ENCODE data around the gene TAAR6. TPM values are rescaled to one million over a fixed set of nuclear protein-coding genes. Genes with fewer than 3 reads are reported as not detected.
"Not testable (repeated sequence)": the region's sequence is repeated elsewhere in the genome, so short reads cannot be mapped to it uniquely, and the experiment has no call there.

The TAAR6 gene
- total and polyA plus RNA-seq, 4 donors = not detected

GRCh38 chr6:132551214-132551613, 18.9 kb upstream of the TAAR6 start:
- H3K27ac ChIP-seq (ENCODE audit: low read depth in 1 of 2, low read length in 1 of 2) = no peak overlapping the region
- no peaks in the 10 kb centered on the region for H3K27me3 ChIP-seq (ENCODE audit: control insufficient read depth in 3 of 3, insufficient read depth in 3 of 3, low read length in 2 of 3)
- no peaks in the 10 kb centered on the region for H3K4me1 ChIP-seq (ENCODE audit: control insufficient read depth in 5 of 5, insufficient read depth in 5 of 5, low read length in 5 of 5)
- no peak overlapping the region for H3K9ac ChIP-seq (ENCODE audit: insufficient read depth in 1 of 2, low read length in 2 of 2)
- H3K36me3 ChIP-seq (ENCODE audit: control insufficient read depth in 4 of 4, insufficient read depth in 4 of 4, low read length in 4 of 4) = no peaks in the 10 kb centered on the region
- no peaks in the 10 kb centered on the region for H3K9me3 ChIP-seq (ENCODE audit: control insufficient read depth in 4 of 4, insufficient read depth in 3 of 4, low read length in 3 of 4)
- no peak for ATAC-seq (ENCODE audit: insufficient read depth, low FRiP score)
- WGBS, 2 donors = 84 to 87% methylated on average over 4 of the region's 4 CpGs
- H3K4me3 ChIP-seq = no peak overlapping the region
- no peak for TF ChIP-seq CTCF (IDR thresholded peaks at IDR 0.05; ENCODE audit: control extremely low read depth, extremely low read depth)
- no peak for DNase-seq

GRCh38 chr6:132552372-132552771, 17.8 kb upstream of the TAAR6 start, which contains the start of gene TAAR8:
Gene TAAR8 (plus strand): TSS chr6:132552672. CDS start chr6:132552693, 21 bp downstream.
- no peaks in the 10 kb centered on the region for H3K27me3 ChIP-seq (ENCODE audit: control insufficient read depth in 3 of 3, insufficient read depth in 3 of 3, low read length in 2 of 3)
- 93 to 95% methylated on average over 2 of the region's 2 CpGs for WGBS, 2 donors
- no peak for ATAC-seq (ENCODE audit: insufficient read depth, low FRiP score)
- H3K27ac ChIP-seq (ENCODE audit: low read depth in 1 of 2, low read length in 1 of 2) = no peak within 1 kb of the TSS
- no peaks in the 10 kb centered on the region for H3K9me3 ChIP-seq (ENCODE audit: control insufficient read depth in 4 of 4, insufficient read depth in 3 of 4, low read length in 3 of 4)
- H3K4me3 ChIP-seq = no peak within 1 kb of the TSS
- H3K4me1 ChIP-seq (ENCODE audit: control insufficient read depth in 5 of 5, insufficient read depth in 5 of 5, low read length in 5 of 5) = no peaks in the 10 kb centered on the region
- TF ChIP-seq CTCF (IDR thresholded peaks at IDR 0.05; ENCODE audit: control extremely low read depth, extremely low read depth) = no peak
- no peak for DNase-seq
- no peak within 1 kb of the TSS for H3K9ac ChIP-seq (ENCODE audit: insufficient read depth in 1 of 2, low read length in 2 of 2)
- no peaks in the 10 kb centered on the region for H3K36me3 ChIP-seq (ENCODE audit: control insufficient read depth in 4 of 4, insufficient read depth in 4 of 4, low read length in 4 of 4)

GRCh38 chr6:132560087-132560486, 10.0 kb upstream of the TAAR6 start:
- DNase-seq; H3K27ac ChIP-seq (ENCODE audit: low read depth in 1 of 2, low read length in 1 of 2); H3K4me1 ChIP-seq (ENCODE audit: control insufficient read depth in 5 of 5, insufficient read depth in 5 of 5, low read length in 5 of 5); H3K9ac ChIP-seq (ENCODE audit: insufficient read depth in 1 of 2, low read length in 2 of 2); ATAC-seq (ENCODE audit: insufficient read depth, low FRiP score); H3K9me3 ChIP-seq (ENCODE audit: control insufficient read depth in 4 of 4, insufficient read depth in 3 of 4, low read length in 3 of 4); H3K4me3 ChIP-seq; H3K36me3 ChIP-seq (ENCODE audit: control insufficient read depth in 4 of 4, insufficient read depth in 4 of 4, low read length in 4 of 4); H3K27me3 ChIP-seq (ENCODE audit: control insufficient read depth in 3 of 3, insufficient read depth in 3 of 3, low read length in 2 of 3): not testable (repeated sequence)
- WGBS, 2 donors = 75 to 86% methylated on average over 3 of the region's 3 CpGs

- Histone ChIP-seq H3K36me3 (ENCODE audit: control insufficient read depth in 4 of 4, insufficient read depth in 4 of 4, low read length in 4 of 4) (no peaks in the 10 kb centered on the region), H3K9ac (ENCODE audit: insufficient read depth in 1 of 2, low read length in 2 of 2) (no peak overlapping the region), H3K4me3 (no peak overlapping the region), H3K27ac (ENCODE audit: low read depth in 1 of 2, low read length in 1 of 2) (no peak overlapping the region), H3K9me3 (ENCODE audit: control insufficient read depth in 4 of 4, insufficient read depth in 3 of 4, low read length in 3 of 4) (peaks cover 0 to 1% (median 0%) of the 10 kb centered on the region in 4 donors), H3K27me3 (ENCODE audit: control insufficient read depth in 3 of 3, insufficient read depth in 3 of 3, low read length in 2 of 3) (peaks cover 0 to 3% (median 0%) of the 10 kb centered on the region in 3 donors), H3K4me1 (ENCODE audit: control insufficient read depth in 5 of 5, insufficient read depth in 5 of 5, low read length in 5 of 5) (no peaks in the 10 kb centered on the region)
- WGBS, 2 donors = 88 to 93% methylated on average over 6 of the region's 6 CpGs
- no peak for ATAC-seq (ENCODE audit: insufficient read depth, low FRiP score)
- no peak for TF ChIP-seq CTCF (IDR thresholded peaks at IDR 0.05; ENCODE audit: control extremely low read depth, extremely low read depth)
- DNase-seq = no peak
These were observed 3.7 kb upstream of the TAAR6 start for GRCh38 chr6:132566404-132566803.

All from lung (tissue), 12 donors.